Measurements from ENCODE around the gene RASD2. TPM values are rescaled to one million over a fixed set of nuclear protein-coding genes. Genes with fewer than 3 reads are reported as not detected.

The RASD2 gene
- total and polyA plus RNA-seq, 2 donors (not counting 1 experiment from before 2014, with no cell fraction given) = 0.07 TPM; not detected in 1

DNA sequence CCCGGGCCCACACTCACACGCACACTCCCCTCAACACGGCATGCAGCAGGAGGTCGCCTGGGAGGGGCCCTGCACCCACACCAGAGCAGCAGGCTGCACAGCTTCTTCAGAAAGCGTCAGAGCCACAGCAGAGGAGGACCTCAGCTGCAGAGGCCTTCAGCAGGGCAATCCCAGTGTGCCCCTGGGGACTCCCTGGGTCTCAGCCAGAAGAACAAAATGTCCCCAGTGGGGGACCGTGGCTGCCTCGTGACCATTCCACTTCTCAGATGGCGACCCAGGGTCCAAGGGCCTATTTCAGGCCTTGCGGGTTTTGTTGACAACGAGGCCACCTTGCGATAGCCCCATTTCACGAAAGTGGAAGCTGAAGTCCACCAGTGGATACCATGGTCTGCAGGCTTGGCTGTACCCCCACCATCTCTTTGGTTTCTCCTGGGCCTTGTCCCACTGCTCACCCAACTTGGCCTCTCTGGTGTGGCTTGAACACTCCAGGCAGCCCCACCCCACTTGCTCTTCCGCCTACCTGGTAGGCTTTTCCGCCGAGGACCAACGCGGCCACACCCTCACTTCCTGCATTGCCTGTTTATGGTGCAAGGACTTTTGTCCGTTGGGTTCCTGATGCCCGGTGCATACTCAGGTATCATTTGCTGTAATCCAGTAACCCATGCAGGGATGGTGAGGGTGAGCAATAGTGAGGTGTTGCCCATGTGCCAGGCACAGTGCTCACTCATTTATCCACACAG lies 38.4 kb downstream of the RASD2 start:
- H3K4me3 Mint-ChIP-seq = no peak overlapping the region
- CTCF ChIA-PET = interaction anchor here (1.0 to 2.7 kb wide), 3 partner anchors 221 to 234 kb away, joined by 3 to 8 read pairs (median 3); no protein-coding TSS in a partner anchor

More for the DNA sequence above, 38.4 kb downstream of the RASD2 start:
- Mint-ChIP-seq H3K4me1 (no peaks in the 10 kb centered on the region), H3K9me3 (ENCODE audit: insufficient read depth) (no peaks in the 10 kb centered on the region), H3K27ac (no peak overlapping the region), H3K27me3 (peaks cover 4% of the 10 kb centered on the region)
- H3K36me3 ChIP-seq (replicated peaks in 1 of 2; ENCODE audit: control extremely low read depth in 1 of 2, control insufficient read depth in 1 of 2, extremely low read depth in 1 of 2, insufficient read depth in 2 of 2, low read length in 1 of 2) = no peaks in the 10 kb centered on the region
- no peak for ATAC-seq (ENCODE audit: low read depth)
- no peak overlapping the region for H3K27ac ChIP-seq (ENCODE audit: low read length in 2 of 2)
- H2AFZ ChIP-seq (ENCODE audit: insufficient read depth, low read depth, low read length, poor library complexity, severe bottlenecking) = no peak overlapping the region
- 86% methylated on average over 18 of the region's 19 CpGs for WGBS (ENCODE audit: insufficient coverage)
- H3K9ac ChIP-seq (ENCODE audit: low read length) = no peak overlapping the region
- POLR2A ChIA-PET = no interaction called here
- peaks cover 0 to 4% (median 0%) of the 10 kb centered on the region in 4 experiments for H3K27me3 ChIP-seq (replicated peaks in 1 of 4; ENCODE audit: control extremely low read depth in 1 of 4, control insufficient read depth in 3 of 4, insufficient read depth in 4 of 4, low read length in 3 of 4)
- H3K79me2 ChIP-seq (ENCODE audit: control insufficient read depth, insufficient read depth, low read length) = no peaks in the 10 kb centered on the region
- no peaks in the 10 kb centered on the region for H4K20me1 ChIP-seq (ENCODE audit: control insufficient read depth, insufficient read depth, low read length, poor library complexity, severe bottlenecking)
- H3K4me2 ChIP-seq (replicated peaks; ENCODE audit: low read depth, low read length, poor library complexity, severe bottlenecking) = no peak overlapping the region
- TF ChIP-seq EZH2 (IDR thresholded peaks at IDR 0.05; ENCODE audit: borderline replicate concordance, insufficient read depth, low read depth, low read length, poor library complexity, severe bottlenecking) = no peak
- TF ChIP-seq, protein P1, sequence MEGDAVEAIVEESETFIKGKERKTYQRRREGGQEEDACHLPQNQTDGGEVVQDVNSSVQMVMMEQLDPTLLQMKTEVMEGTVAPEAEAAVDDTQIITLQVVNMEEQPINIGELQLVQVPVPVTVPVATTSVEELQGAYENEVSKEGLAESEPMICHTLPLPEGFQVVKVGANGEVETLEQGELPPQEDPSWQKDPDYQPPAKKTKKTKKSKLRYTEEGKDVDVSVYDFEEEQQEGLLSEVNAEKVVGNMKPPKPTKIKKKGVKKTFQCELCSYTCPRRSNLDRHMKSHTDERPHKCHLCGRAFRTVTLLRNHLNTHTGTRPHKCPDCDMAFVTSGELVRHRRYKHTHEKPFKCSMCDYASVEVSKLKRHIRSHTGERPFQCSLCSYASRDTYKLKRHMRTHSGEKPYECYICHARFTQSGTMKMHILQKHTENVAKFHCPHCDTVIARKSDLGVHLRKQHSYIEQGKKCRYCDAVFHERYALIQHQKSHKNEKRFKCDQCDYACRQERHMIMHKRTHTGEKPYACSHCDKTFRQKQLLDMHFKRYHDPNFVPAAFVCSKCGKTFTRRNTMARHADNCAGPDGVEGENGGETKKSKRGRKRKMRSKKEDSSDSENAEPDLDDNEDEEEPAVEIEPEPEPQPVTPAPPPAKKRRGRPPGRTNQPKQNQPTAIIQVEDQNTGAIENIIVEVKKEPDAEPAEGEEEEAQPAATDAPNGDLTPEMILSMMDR (IDR thresholded peaks at IDR 0.05) = no peak
- intact Hi-C loops (cut with micrococcal nuclease) = no loop called here
- H3K4me3 ChIP-seq (ENCODE audit: control extremely low read depth in 1 of 5, extremely low read depth in 1 of 5, insufficient read depth in 1 of 5, low read depth in 2 of 5, low read length in 4 of 5) = no peak overlapping the region
- DNase-seq = no peak
- no peaks in the 10 kb centered on the region for H3K9me3 ChIP-seq (ENCODE audit: control extremely low read depth in 1 of 3, control insufficient read depth in 2 of 3, insufficient read depth in 1 of 3, low read length in 2 of 3)
- H3K4me1 ChIP-seq (ENCODE audit: control insufficient read depth in 2 of 2, insufficient read depth in 2 of 2, low read length in 2 of 2) = peaks cover 0 to 7% of the 10 kb centered on the region in 2 donors

Measured in B cell (primary cell).